Measurements from ENCODE around the gene CLCN2.

The CLCN2 gene

GRCh38 chr3:184361932-184362667, 695 bp upstream of the CLCN2 start:
- DNase-seq (ENCODE audit: extremely low read depth in 1 of 2, low read depth in 1 of 2) = peak; percentile 6 to 17

DNA sequence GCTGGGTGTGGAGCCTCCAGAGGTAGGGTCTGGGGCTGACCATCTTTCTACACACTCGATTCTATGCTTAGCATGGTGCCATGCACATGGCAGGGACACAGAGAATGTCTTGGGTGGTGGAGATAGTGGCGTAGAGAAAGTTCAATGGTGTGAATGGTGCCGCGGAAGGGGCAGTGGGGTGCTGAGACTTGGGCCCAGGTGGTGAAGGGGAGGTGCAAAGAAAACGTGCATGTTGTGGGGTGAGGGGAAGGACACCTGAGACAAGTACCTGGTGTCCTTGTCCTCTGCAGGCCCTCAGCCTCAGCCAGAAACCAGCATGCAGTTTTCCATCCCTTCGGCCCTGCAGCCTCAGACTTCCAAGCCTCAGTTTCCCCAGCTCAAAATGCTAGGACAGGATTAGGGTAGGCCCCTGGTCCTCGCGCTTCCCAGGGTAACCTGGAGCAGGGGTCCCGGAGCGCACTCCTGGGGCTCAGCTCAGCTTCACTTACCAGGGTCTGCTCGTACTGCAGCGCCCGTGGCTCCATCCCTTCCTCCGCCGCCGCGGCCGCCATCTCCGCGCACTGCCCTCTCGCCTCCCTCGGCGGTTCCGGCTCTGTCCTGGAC, 375 bp downstream of the CLCN2 start:
- DNase-seq (ENCODE audit: extremely low read depth in 1 of 2, low read depth in 1 of 2) = no peak

- no peak for DNase-seq (ENCODE audit: extremely low read depth in 1 of 2, low read depth in 1 of 2)
Measured at GRCh38 chr3:184360070-184360928, 1.1 kb downstream of the CLCN2 start.

DNA sequence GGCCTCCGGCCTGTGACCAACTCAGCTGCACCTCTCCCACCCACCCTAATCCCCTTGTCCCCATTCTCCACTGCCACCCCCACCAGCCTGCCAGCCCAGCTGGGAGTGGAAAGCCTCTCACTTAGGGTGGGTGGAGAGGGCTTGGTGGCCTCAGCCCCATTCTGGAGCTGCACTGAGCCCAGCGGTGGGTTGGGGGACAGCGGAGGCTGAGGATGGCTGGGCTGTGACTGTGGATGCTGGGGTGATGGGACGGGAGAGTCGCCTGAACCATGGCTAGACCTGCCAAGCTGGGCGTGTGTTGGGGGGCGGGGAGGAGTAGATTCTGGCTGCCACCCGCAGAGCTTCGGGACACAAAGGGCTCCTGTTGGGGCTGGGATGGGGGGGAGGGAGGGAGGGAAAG, 1.8 kb downstream of the CLCN2 start:
- no peak for DNase-seq (ENCODE audit: extremely low read depth in 1 of 2, low read depth in 1 of 2)

DNA sequence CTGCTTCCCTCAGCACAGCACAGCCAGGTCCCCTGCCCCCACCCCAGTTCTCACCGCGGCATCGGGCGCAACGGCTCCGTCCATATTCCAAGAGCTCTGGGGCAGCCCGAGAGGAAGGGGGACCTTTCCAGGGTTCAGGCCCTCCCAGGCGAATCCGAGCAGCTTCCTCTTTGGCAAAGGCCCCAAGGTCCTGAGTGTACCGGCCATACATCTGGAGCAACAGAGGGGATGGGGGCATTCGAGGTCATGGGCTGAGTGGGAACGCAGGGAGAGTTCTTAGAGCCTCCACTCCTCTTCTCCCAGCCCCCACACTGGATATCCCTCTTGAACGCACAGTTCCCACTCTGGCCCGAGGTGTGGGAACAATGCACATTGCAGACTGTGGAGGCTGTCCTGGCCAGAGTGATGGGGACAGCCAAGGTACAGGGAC, 2.5 kb downstream of the CLCN2 start:
- no peak for DNase-seq (ENCODE audit: extremely low read depth in 1 of 2, low read depth in 1 of 2)

- no peak for DNase-seq (ENCODE audit: extremely low read depth in 1 of 2, low read depth in 1 of 2)
Measured at GRCh38 chr3:184358124-184358767, 3.2 kb downstream of the CLCN2 start.

GRCh38 chr3:184357248-184358123, 3.9 kb downstream of the CLCN2 start:
- DNase-seq (ENCODE audit: extremely low read depth in 1 of 2, low read depth in 1 of 2) = no peak

- no peak for DNase-seq (ENCODE audit: extremely low read depth in 1 of 2, low read depth in 1 of 2)
Measured at GRCh38 chr3:184355261-184356040, 6.0 kb downstream of the CLCN2 start.

GRCh38 chr3:184354754-184355153, 6.7 kb downstream of the CLCN2 start:
- no peak for DNase-seq (ENCODE audit: extremely low read depth in 1 of 2, low read depth in 1 of 2)

GRCh38 chr3:184354121-184354728, 7.2 kb downstream of the CLCN2 start:
- DNase-seq (ENCODE audit: extremely low read depth in 1 of 2, low read depth in 1 of 2) = peak in 1 of 2 donors; percentile 59

DNA sequence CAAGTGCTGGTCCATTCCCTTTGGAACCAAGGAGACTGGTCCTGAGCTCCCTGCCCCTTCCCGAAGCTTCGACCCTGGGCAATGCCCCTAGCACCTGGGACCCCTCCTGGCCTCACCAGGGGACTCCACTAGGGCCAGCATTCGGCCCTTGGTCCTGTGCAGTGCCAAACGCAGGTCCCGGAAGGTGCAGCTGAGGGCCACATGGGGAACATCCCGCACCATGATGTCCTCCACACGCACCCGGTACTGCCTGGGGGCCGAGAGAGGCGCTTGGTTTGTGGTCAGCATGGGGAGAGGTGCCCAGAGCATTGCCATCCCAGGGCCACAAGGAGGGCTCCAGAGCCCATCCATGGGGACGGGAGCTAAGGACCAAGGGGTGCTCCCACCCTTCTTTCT, 7.9 kb downstream of the CLCN2 start:
- no peak for DNase-seq (ENCODE audit: extremely low read depth in 1 of 2, low read depth in 1 of 2)

DNA sequence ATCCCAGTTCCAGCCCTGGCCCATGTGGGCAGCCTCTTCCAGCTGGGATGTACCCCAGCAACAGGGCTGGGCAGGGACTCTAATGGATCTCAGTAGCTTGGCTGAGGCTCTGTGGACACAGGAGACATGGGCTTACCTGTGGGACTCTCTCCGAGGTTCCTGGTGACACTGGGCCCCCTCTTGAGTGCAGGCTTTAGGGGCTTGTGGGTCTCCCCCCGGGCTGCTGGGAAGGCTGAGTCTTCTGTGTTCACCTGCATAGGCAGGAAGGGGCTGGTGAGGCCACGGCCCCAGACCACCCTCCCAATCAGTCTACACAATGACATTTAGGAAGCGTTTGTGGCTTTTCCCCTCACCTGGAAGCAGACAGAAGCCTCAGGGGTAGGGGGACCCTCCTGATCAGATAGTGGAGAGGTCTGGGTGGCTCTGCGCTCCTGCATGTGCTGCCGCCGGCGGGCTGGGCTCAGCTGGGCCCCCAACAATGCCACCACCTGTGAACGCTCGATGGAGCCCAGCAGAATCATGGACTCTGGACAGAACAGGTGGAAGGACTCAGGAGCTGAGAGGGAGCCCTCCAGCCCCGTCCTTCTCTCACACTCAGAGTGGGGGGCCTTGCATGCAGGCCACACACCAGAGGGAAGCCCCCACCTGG, 8.4 kb downstream of the CLCN2 start:
- DNase-seq (ENCODE audit: extremely low read depth in 1 of 2, low read depth in 1 of 2) = no peak

DNA sequence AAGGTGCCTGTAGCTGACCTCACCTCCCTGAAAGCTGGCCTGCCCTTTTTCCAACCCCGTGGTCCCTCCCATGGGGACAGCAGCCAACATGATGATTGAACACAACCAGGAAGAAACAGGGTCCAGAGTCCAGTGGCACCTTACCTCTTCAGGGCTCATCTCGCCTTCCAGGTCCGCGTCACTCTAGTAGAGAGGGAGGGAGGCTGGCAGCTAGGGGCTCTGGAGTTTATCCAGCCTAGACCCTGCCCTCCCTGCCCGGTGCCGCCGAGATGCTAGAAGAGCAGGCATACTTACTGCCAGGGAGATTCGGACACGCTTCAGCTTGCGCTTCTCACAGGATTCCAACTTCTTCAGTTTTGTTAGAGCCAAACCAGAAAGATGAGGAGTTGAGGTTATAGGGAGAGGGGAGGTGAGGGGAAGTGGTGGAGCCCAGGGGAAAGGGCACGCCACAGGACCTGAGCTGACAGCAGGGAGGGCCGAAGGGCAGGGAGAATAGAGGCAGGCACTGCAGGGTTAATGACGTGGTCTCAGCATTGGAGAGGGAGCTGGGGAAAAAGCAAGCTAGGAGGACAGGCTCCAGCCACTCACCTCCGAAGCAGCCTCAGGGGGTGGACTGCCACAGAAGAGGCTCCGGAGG, 9.1 kb downstream of the CLCN2 start:
- DNase-seq (ENCODE audit: extremely low read depth in 1 of 2, low read depth in 1 of 2) = no peak

DNA sequence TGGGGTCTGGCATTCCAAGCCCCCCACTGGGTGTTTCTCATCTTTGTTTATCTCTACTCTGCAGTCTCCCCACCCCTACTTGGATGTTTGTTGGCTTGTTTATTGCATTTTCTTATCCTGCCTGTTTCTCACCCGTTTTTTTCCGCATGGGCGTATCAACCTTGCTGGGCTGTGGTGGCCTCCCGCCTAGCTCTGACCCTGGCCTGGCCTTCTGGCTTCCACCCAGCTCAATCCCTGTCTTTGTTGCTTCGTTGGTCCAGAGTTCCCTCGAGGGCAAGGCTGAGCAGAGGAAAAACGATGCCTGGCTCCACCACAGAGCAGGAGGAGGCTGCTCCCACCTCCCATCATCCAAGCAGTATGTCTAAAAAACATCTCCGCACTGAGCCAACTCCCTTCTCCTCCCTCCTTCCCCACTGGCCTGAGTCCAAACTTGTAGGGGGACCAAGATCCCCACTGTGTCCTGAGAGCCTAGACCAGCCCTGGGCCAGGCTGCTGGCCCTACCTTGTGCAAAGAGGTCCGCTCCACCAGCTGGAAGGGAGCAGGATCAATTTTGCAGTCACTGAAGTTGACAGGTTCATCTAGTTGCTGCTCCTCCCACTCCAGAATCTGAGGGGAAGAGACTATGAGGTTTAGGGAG, 9.8 kb downstream of the CLCN2 start:
- DNase-seq (ENCODE audit: extremely low read depth in 1 of 2, low read depth in 1 of 2) = no peak

DNA sequence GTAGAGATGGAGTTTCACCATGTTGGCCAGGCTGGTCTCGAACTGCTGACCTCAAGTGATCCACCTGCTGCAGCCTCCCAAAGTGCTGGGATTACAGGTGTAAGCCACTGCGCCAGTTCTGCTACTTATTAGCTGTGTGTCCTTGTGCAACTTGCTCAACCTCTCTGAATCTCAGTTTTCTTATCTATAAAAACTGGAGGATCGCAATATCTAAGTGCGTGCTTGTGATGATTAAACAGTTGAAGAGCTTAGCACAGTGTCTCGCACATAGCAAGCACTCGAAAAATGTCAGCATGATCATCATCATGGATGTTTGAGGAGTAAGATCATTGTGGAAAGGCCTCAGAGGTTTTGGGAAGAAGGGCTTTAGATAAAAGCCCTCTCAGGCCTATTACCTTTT, 10.8 kb downstream of the CLCN2 start:
- no peak for DNase-seq (ENCODE audit: extremely low read depth in 1 of 2, low read depth in 1 of 2)

- DNase-seq (ENCODE audit: extremely low read depth in 1 of 2, low read depth in 1 of 2) = no peak
Measured at GRCh38 chr3:184349563-184350470, 11.6 kb downstream of the CLCN2 start.

- DNase-seq (ENCODE audit: extremely low read depth in 1 of 2, low read depth in 1 of 2) = no peak
Measured at GRCh38 chr3:184348057-184348382, 13.4 kb downstream of the CLCN2 start.
